Epithelial cell of proximal tubule (primary cell): ENCODE measurements around the gene PNKP. TPM values are rescaled to one million over a fixed set of nuclear protein-coding genes. Genes with fewer than 3 reads are reported as not detected.
A peak's percentile ranks its signal among the peaks of the same experiment; 100 is the strongest.

Experiments used
- DNase-seq: peaks from one replicate; pipeline ENCODE4 v3.0.0-alpha.2; 2011; ENCODE audit warnings: low read depth
- H3K4me3 ChIP-seq: 2 replicates; pipeline ENCODE4 v1.5.1; 2011; ENCODE audit warnings: low read depth, mild to moderate bottlenecking, low read length
- total RNA-seq: library from RNA; depleted of rRNA; stranded (reverse); fragments of >200 nt; gene quantifications from 2 replicates; pipeline ENCODE4 v1.2.3, GENCODE V29; 2015
- TF ChIP-seq, protein P1 (sequence below): conservative IDR thresholded peaks from 2 replicates; pipeline ENCODE4 v1.5.1; 2012; ENCODE audit warnings: low read depth, mild to moderate bottlenecking, low read length

Gene PNKP
- total RNA-seq, 1 donor from 2014 or later = 71.6 TPM

DNA sequence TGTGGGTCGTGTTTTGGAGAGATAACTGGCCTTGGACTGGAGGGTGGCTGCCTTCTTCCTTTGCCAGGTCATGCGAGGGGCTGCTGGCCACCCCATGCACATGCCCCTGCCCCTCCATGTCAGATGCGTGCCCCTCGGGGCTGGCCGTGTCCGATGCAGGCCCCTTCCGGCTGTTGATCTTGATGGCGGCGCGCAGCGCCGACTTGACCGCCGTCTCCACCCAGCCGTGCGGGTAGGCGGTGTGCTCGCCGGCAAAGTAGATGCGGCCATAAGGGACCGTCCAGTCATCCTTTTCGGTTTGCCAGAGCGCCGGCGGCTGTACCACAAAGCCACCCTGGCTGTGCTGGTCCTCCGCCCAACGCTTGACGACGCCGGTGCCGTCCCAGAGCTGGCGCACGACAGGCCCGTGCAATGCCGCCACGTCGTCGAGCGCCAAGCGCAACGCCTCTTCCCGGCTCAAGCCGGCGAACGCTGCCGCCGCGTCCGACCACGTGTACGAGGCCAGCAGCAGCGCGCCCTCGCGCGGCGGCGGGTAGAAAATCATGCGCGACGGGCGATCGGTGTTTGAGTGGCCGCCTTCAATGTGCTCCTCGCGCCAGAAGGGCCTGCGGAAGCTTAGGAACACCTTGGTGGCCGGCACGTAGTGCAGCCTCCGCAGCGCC is 22.4 kb upstream of the PNKP start:
- H3K4me3 ChIP-seq = peak overlapping the region; percentile 30
- TF ChIP-seq, protein P1, sequence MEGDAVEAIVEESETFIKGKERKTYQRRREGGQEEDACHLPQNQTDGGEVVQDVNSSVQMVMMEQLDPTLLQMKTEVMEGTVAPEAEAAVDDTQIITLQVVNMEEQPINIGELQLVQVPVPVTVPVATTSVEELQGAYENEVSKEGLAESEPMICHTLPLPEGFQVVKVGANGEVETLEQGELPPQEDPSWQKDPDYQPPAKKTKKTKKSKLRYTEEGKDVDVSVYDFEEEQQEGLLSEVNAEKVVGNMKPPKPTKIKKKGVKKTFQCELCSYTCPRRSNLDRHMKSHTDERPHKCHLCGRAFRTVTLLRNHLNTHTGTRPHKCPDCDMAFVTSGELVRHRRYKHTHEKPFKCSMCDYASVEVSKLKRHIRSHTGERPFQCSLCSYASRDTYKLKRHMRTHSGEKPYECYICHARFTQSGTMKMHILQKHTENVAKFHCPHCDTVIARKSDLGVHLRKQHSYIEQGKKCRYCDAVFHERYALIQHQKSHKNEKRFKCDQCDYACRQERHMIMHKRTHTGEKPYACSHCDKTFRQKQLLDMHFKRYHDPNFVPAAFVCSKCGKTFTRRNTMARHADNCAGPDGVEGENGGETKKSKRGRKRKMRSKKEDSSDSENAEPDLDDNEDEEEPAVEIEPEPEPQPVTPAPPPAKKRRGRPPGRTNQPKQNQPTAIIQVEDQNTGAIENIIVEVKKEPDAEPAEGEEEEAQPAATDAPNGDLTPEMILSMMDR = peak; percentile 55
- no peak for DNase-seq

DNA sequence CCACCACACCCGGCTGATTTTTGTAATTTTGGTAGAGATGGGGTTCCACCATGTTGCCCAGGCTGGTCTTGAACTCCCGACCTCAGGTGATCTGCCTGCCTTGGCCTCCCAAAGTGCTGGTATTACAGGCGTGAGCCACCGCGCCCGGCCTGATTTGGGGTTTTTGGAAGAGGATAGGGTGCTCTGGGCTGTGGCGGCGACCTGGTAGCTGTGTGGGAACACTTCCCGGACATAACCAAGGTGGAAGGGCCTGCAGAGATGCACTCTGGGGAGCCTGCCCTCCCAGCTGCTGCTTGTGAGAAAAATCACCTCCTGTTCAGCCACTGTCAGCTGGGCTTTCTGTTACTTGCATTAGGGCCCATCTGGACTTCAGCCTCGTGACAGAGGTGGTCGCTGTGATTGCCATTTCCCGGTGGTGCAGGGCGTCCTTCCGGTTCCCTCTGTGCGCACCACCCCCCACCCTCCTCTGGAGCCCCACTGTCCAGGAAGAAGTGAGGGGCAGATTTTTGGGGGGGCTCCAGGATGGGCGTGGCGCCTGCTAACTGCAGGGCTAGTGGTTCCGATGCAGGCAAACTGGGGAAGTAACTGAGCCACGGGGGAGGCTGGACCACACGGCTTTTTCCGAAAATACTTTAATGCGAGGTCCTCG is 21.8 kb upstream of the PNKP start:
- no peak for DNase-seq
- TF ChIP-seq, protein P1 = no peak
- no peak overlapping the region for H3K4me3 ChIP-seq

DNA sequence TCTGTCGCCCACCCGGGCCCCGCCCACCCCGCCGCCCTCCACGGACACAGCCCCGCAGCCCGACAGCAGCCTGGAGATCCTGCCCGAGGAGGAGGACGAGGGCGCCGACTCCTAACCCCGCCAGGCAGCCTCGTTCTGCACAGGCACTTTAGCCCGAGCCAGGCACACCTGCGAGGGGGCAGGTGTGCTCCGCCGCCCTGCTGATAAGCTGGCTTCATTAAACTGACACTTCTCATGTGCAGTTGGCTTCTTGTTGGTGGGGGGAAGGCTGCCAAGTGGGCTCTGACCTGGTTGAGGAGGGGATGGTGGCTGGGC is 21.1 kb upstream of the PNKP start:
- TF ChIP-seq, protein P1 = no peak
- H3K4me3 ChIP-seq = no peak overlapping the region
- DNase-seq = no peak

DNA sequence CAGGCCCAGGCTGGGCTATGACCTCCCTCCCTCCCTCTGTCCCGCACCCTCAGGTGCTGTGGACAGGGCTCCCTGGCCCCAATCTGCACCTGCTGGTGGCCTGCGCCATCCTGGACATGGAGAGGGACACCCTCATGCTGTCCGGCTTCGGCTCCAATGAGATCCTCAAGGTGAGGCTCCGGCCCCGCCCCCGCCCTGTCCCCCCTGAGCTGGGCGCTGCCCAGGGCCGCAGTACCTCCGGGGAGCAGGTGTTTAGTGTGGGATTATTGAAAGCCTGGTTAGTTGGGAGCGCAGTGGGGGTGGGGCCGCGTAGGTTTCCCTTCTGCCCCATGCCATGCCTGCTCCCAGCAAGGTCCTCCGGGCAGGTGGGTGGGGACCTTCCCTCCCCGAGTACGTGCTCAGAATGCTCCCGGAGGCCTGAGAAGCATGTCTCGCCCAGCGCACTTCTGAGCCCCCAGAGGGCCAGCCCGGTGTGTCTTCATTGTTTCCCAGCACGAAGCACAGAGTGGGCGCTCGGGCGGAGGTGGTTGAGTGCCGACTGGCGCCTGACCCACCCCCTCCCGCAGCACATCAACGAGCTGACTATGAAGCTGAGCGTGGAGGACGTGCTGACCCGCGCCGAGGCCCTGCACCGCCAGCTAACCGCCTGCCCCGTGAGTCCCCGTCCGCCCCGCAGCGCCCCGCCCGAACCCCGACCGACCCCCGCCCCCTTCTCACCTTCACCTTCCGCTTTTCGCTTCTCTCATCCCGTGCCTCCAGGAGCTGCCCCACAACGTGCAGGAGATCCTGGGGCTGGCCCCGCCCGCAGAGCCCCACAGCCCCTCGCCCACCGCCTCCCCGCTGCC is 20.5 kb upstream of the PNKP start:
- TF ChIP-seq, protein P1 = no peak
- no peak for DNase-seq
- no peak overlapping the region for H3K4me3 ChIP-seq

DNA sequence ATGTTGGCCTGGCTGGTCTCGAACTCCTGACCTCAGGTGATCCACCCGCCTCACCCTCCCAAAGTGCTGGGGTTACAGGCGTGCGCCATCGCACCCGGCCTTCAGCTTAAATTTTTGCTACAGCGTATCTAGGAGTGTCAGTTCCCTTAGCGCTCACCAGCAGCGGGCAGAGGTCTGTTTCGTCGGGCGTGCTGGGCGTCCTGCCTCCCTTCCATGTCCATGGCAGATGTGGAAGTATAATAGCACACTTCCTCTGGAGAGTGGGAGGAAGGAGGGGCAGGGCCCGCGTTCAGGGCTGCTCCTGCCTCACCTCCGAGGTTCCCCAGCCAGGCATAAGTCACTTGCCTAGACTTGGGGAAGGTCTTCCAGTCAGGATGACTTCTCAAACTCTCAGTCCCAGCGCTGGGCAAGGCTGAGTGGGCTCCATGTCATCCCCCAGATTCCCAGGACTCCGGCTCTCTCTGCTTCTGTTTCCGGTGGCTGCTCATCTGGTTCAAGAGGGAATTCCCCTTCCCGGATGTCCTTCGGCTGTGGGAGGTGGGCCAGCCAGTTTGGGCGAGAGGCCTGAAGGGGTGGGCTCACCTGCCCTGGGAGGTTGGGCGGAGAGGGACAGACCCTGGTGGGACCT is 19.8 kb upstream of the PNKP start:
- TF ChIP-seq, protein P1 = no peak
- H3K4me3 ChIP-seq = no peak overlapping the region
- no peak for DNase-seq

DNA sequence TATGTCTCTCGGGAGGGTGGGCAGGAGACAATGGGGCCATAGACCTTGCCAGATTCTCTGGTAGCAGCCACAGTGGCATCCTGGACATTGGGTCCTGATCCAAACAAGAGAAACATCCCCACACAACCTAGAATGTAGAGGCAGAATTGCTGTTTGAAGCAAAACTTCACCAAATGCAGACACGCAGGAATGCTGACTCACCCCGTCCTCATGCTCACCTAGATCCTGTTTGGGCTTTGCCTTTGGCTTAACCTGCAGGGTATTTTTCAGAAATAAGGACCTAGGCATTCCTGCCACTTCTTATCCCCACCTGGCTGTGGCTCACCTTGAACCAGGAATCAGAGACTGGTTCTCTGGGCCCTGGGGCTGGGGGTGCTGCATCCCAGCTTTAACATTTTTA is 17.4 kb upstream of the PNKP start:
- DNase-seq = no peak
- TF ChIP-seq, protein P1 = no peak
- H3K4me3 ChIP-seq = no peak overlapping the region
